ENCODE results near the gene C10orf90.

C10orf90 gene

DNA sequence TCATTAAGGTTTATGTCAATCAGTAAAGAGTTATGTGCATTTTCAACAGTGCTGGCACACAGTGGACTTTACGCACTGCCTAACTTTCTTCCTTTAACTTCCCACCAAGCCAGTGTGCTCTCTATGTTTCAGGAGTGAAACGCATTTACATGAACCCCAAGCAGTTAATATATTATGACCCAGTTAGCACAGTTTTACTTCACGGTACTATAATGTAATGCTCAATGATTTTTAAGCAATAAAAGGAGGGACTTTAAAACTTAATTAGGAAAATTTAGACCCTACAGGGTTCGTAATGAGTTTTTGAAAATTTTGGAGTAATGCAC, 100.3 kb downstream of the C10orf90 start:
- no peak for TF ChIP-seq CTCF (IDR thresholded peaks at IDR 0.05; ENCODE audit: insufficient read depth, low read length, poor library complexity, severe bottlenecking)
- DNase-seq (ENCODE audit: extremely low read depth, insufficient read length) = no peak

DNA sequence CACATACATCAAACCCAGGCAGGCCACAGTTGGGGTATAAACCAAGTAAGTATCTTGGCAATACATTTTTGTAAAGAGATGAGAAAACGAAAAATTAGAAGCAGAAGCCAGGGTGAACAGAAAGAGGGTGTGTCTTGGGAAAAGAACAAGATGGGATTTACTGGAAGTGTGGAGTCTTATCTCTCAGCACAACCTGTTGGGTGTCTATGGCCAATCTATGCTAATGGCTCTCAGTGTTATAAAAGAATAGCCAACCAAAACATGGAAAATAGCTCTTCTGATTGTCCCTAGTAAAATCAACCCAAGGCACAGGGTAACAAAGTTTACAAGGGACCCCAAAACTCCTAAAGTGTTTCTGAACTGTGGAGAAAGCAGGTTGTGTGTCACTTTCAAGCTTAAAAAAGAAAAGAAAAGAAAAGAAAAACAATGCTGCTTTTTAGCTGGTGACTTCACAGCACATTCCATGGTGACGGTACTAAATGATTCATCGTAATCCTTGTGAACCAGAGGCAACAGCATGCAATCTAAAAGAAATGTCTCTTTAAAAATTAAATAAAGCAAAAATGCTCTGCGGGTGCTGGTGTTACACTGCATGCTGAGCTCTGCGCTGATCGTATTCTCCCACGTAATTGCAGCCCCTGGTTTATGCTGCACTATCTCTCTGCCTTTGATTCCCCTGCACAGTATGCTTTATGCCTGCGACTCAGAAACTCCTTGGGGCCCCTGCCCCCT, 100.8 kb downstream of the C10orf90 start:
- H3K4me3 ChIP-seq (replicated peaks; ENCODE audit: low read depth, low read length) = no peak overlapping the region
- DNase-seq (ENCODE audit: extremely low read depth, insufficient read length) = no peak
- no peaks in the 10 kb centered on the region for H3K27me3 ChIP-seq (replicated peaks; ENCODE audit: control insufficient read depth, insufficient read depth, low read length)
- no peaks in the 10 kb centered on the region for H3K36me3 ChIP-seq (ENCODE audit: control insufficient read depth, insufficient read depth, low read length)
- no peak for TF ChIP-seq CTCF (IDR thresholded peaks at IDR 0.05; ENCODE audit: insufficient read depth, low read length, poor library complexity, severe bottlenecking)

More for the DNA sequence above, 100.3 kb downstream of the C10orf90 start:
- Histone ChIP-seq H3K27me3 (replicated peaks; ENCODE audit: control insufficient read depth, insufficient read depth, low read length) (no peaks in the 10 kb centered on the region), H3K36me3 (ENCODE audit: control insufficient read depth, insufficient read depth, low read length) (no peaks in the 10 kb centered on the region), H3K4me3 (replicated peaks; ENCODE audit: low read depth, low read length) (no peak overlapping the region)

- no peak for TF ChIP-seq CTCF (IDR thresholded peaks at IDR 0.05; ENCODE audit: insufficient read depth, low read length, poor library complexity, severe bottlenecking)
- no peak overlapping the region for H3K4me3 ChIP-seq (replicated peaks; ENCODE audit: low read depth, low read length)
- H3K27me3 ChIP-seq (replicated peaks; ENCODE audit: control insufficient read depth, insufficient read depth, low read length) = no peaks in the 10 kb centered on the region
- H3K36me3 ChIP-seq (ENCODE audit: control insufficient read depth, insufficient read depth, low read length) = no peaks in the 10 kb centered on the region
- no peak for DNase-seq (ENCODE audit: extremely low read depth, insufficient read length)
Measured at GRCh38 chr10:126568809-126569385, 101.6 kb downstream of the C10orf90 start.

DNA sequence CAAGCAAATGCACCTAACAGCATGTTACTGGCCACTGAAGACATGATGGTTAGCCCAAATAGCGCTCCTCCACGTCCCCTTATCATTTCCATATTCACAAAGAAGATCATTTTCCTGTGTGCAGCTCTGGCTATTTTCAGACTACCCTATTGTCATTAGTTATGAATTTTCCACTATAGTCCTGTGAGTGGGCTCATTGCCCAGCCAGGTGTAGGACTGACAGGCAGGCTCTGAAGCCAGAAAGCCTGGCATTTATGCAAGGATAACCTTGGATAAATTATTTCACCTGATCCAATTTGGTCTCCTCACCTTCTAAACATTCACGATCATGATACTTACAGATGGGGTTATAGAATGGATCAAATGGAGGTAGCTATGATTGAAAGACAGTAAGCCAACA, 104.6 kb downstream of the C10orf90 start:
- Histone ChIP-seq H3K4me3 (replicated peaks; ENCODE audit: low read depth, low read length) (no peak overlapping the region), H3K36me3 (ENCODE audit: control insufficient read depth, insufficient read depth, low read length) (no peaks in the 10 kb centered on the region), H3K27me3 (replicated peaks; ENCODE audit: control insufficient read depth, insufficient read depth, low read length) (no peaks in the 10 kb centered on the region)
- no peak for DNase-seq (ENCODE audit: extremely low read depth, insufficient read length)
- TF ChIP-seq CTCF (IDR thresholded peaks at IDR 0.05; ENCODE audit: insufficient read depth, low read length, poor library complexity, severe bottlenecking) = no peak

DNA sequence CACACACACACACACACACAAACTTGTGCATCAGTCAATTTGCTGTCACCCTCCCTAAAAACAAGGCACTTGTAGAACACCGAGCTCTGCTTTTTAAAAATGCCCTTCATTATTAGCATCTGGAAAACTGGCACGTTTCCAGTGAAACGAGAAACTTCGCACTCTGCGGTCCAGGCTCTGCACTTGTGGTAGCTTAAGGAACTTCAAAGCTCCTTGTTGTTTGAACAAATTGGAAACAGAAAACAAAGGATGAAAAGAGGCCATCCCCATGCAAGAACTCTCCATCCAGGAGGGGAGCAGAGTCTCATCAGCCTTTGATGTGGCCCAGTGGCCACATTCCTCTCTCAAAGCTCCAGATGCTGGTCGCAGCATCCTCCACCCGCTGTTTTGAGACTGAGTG, 105.1 kb downstream of the C10orf90 start:
- Histone ChIP-seq H3K4me3 (replicated peaks; ENCODE audit: low read depth, low read length) (no peak overlapping the region), H3K36me3 (ENCODE audit: control insufficient read depth, insufficient read depth, low read length) (no peaks in the 10 kb centered on the region), H3K27me3 (replicated peaks; ENCODE audit: control insufficient read depth, insufficient read depth, low read length) (no peaks in the 10 kb centered on the region)
- no peak for TF ChIP-seq CTCF (IDR thresholded peaks at IDR 0.05; ENCODE audit: insufficient read depth, low read length, poor library complexity, severe bottlenecking)
- no peak for DNase-seq (ENCODE audit: extremely low read depth, insufficient read length)

Data from GM06990 (cell line).